ENCODE measurements around the gene PRXL2B.

DNA sequence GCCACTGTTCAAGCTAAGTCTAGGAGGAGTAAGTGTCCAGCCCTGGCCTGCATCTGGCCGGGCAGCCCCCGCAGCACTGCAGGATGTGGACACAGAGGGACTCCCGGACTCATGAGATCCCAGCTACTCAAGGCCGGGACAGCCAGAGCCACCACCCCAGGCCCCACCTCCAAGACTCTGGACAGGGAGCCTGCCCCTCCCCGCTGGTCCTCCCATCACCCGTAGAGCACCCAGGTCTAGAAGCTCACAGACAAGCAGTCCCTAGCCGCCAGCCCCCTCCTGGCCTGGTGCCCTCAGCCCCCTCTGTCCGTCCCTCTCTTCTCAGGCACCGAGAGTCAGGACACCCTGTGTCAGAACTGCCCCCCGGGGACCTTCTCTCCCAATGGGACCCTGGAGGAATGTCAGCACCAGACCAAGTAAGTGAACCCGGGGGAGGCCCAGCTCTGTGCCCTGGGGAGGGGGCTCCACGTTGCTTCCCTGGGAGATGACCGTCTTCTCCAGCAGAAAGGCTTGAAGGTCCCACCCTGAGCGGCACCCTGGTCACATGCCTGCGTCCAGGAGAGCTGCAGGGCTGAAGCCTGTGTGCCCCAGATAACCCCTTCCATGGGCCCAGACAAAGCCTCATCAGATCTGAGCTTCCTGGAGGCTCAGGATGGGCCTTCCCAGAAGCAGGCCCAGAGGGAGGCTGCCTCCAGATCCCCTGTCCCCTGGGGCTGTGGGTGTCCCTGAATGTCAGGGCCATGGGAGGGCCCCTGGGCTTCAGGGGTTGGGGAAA, 26.1 kb upstream of the PRXL2B start:
- no peak for TF ChIP-seq EZH2 (IDR thresholded peaks at IDR 0.05; ENCODE audit: low read length, missing control alignments)
- TF ChIP-seq, protein P1, sequence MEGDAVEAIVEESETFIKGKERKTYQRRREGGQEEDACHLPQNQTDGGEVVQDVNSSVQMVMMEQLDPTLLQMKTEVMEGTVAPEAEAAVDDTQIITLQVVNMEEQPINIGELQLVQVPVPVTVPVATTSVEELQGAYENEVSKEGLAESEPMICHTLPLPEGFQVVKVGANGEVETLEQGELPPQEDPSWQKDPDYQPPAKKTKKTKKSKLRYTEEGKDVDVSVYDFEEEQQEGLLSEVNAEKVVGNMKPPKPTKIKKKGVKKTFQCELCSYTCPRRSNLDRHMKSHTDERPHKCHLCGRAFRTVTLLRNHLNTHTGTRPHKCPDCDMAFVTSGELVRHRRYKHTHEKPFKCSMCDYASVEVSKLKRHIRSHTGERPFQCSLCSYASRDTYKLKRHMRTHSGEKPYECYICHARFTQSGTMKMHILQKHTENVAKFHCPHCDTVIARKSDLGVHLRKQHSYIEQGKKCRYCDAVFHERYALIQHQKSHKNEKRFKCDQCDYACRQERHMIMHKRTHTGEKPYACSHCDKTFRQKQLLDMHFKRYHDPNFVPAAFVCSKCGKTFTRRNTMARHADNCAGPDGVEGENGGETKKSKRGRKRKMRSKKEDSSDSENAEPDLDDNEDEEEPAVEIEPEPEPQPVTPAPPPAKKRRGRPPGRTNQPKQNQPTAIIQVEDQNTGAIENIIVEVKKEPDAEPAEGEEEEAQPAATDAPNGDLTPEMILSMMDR (conservative IDR thresholded peaks at IDR 0.05 in 1 of 2, IDR thresholded peaks at IDR 0.05 in 1 of 2; ENCODE audit: low read depth in 1 of 2, low read length in 2 of 2): no peak
